ENCODE data around the gene TRIM56. TPM values are rescaled to one million over a fixed set of nuclear protein-coding genes. Genes with fewer than 3 reads are reported as not detected.
"Not testable (repeated sequence)": the region's sequence is repeated elsewhere in the genome, so short reads cannot be mapped to it uniquely, and the experiment has no call there.

The TRIM56 gene
- total RNA-seq, 4 donors from 2014 or later, result 4.2 to 11.4 (median 6.9) TPM

- in situ Hi-C loops (cut with MboI; ENCODE audit: low sequenced_read_pairs in 4 of 4), result no loop called here
- Histone ChIP-seq H3K36me3 (no peaks in the 10 kb centered on the region), H3K4me3 (no peak overlapping the region), H3K27me3 (peaks cover 0 to 2% (median 0%) of the 10 kb centered on the region in 3 donors), H3K27ac (no peak overlapping the region), H3K9me3 (no peaks in the 10 kb centered on the region), H3K4me1 (peaks cover 18 to 19% of the 10 kb centered on the region in 2 donors)
- intact Hi-C loops (cut with DNase I; ENCODE audit: low total_unique reads), result no loop called here
- ATAC-seq (no peak), DNase-seq (no peak)
- TF ChIP-seq CTCF (IDR thresholded peaks at IDR 0.05 in 4 of 5, conservative IDR thresholded peaks at IDR 0.05 in 1 of 5), result no peak
- no peak for TF ChIP-seq POLR2A (IDR thresholded peaks at IDR 0.05)
These were observed 12.3 kb downstream of the TRIM56 start for GRCh38 chr7:101097561-101097960.

- in situ Hi-C loops (cut with MboI; ENCODE audit: low sequenced_read_pairs in 4 of 4), result no loop called here
- H3K4me3 ChIP-seq, result peak overlapping the region in 1 of 4 donors; percentile 11
- intact Hi-C loops (cut with DNase I; ENCODE audit: low total_unique reads), result no loop called here
These were observed 14.9 kb downstream of the TRIM56 start for GRCh38 chr7:101099969-101100781.

GRCh38 chr7:101100858-101101847 lies 15.9 kb downstream of the TRIM56 start:
- in situ Hi-C loops (cut with MboI; ENCODE audit: low sequenced_read_pairs in 4 of 4) (no loop called here), intact Hi-C loops (cut with DNase I; ENCODE audit: low total_unique reads) (no loop called here)
- H3K4me1 ChIP-seq, result peaks cover 15 to 18% of the 10 kb centered on the region in 2 donors
- DNase-seq (no peak), ATAC-seq (no peak)
- H3K27ac ChIP-seq, result peak overlapping the region; percentile 64 to 82 (median 80)
- no peaks in the 10 kb centered on the region for H3K36me3 ChIP-seq
- no peaks in the 10 kb centered on the region for H3K9me3 ChIP-seq
- no peak overlapping the region for H3K4me3 ChIP-seq
- TF ChIP-seq POLR2A (IDR thresholded peaks at IDR 0.05) (no peak), CTCF (IDR thresholded peaks at IDR 0.05 in 4 of 5, conservative IDR thresholded peaks at IDR 0.05 in 1 of 5) (no peak)
- H3K27me3 ChIP-seq, result peaks cover 0 to 2% (median 0%) of the 10 kb centered on the region in 3 donors

More at GRCh38 chr7:101099969-101100781, 14.9 kb downstream of the TRIM56 start:
- TF ChIP-seq POLR2A (IDR thresholded peaks at IDR 0.05), result peak in 1 of 2 donors; percentile 15
- TF ChIP-seq CTCF (IDR thresholded peaks at IDR 0.05 in 4 of 5, conservative IDR thresholded peaks at IDR 0.05 in 1 of 5), result no peak
- Histone ChIP-seq H3K36me3 (no peaks in the 10 kb centered on the region), H3K27ac (peak overlapping the region; percentile 64 to 82 (median 80)), H3K9me3 (no peaks in the 10 kb centered on the region), H3K4me1 (peaks cover 15 to 18% of the 10 kb centered on the region in 2 donors), H3K27me3 (peaks cover 0 to 2% (median 0%) of the 10 kb centered on the region in 3 donors)
- ATAC-seq (peak; percentile 96 to 97), DNase-seq (peak; percentile 88 to 96)

GRCh38 chr7:101102026-101102425 lies 16.7 kb downstream of the TRIM56 start:
- no peak for TF ChIP-seq CTCF (IDR thresholded peaks at IDR 0.05 in 4 of 5, conservative IDR thresholded peaks at IDR 0.05 in 1 of 5)
- TF ChIP-seq POLR2A (IDR thresholded peaks at IDR 0.05), result no peak
- Histone ChIP-seq H3K9me3 (no peaks in the 10 kb centered on the region), H3K36me3 (no peaks in the 10 kb centered on the region), H3K4me1 (peaks cover 15 to 18% of the 10 kb centered on the region in 2 donors), H3K27me3 (peaks cover 0 to 2% (median 0%) of the 10 kb centered on the region in 3 donors), H3K4me3 (no peak overlapping the region), H3K27ac (no peak overlapping the region)
- no peak for DNase-seq
- in situ Hi-C loops (cut with MboI; ENCODE audit: low sequenced_read_pairs in 4 of 4), result no loop called here
- intact Hi-C loops (cut with DNase I; ENCODE audit: low total_unique reads), result no loop called here
- no peak for ATAC-seq

GRCh38 chr7:101103701-101104100 lies 18.4 kb downstream of the TRIM56 start:
- H3K36me3 ChIP-seq; in situ Hi-C loops (cut with MboI; ENCODE audit: low sequenced_read_pairs in 4 of 4); H3K9me3 ChIP-seq; H3K4me3 ChIP-seq; DNase-seq; ATAC-seq; intact Hi-C loops (cut with DNase I; ENCODE audit: low total_unique reads); H3K27me3 ChIP-seq: not testable (repeated sequence)
- H3K27ac ChIP-seq, result peak overlapping the region in 1 of 4 donors; percentile 34
- H3K4me1 ChIP-seq, result peaks cover 18 to 21% of the 10 kb centered on the region in 2 donors

All from gastrocnemius medialis (tissue), 4 donors.